NCI-H2196 (cell line): Measurements from ENCODE around the gene TMEM14C.

Source experiments
- DNase-seq: peaks from one replicate; lab custom pipeline; 2025; ENCODE audit not compliant: unreplicated experiment; lab: John Stamatoyannopoulos, UW

TMEM14C gene

GRCh38 chr6:10722820-10723566, at the start of gene TMEM14C:
TMEM14C (plus strand) TSS chr6:10723070; CDS start chr6:10724614, 1,544 bp downstream.
- DNase-seq: peak; percentile 100

- DNase-seq: no peak
Measured at GRCh38 chr6:10676403-10676802, 46.5 kb upstream of the TMEM14C start.

- DNase-seq: no peak
Measured at GRCh38 chr6:10678456-10678855, 44.4 kb upstream of the TMEM14C start.

- no peak for DNase-seq
Measured at GRCh38 chr6:10681795-10682194, 41.1 kb upstream of the TMEM14C start.

- DNase-seq: no peak
Measured at GRCh38 chr6:10682355-10682988, 40.4 kb upstream of the TMEM14C start.

GRCh38 chr6:10684618-10685017, 38.3 kb upstream of the TMEM14C start:
- DNase-seq: no peak

- no peak for DNase-seq
Measured at GRCh38 chr6:10685092-10685915, 37.6 kb upstream of the TMEM14C start.

- DNase-seq: no peak
Measured at GRCh38 chr6:10686901-10687300, 36.0 kb upstream of the TMEM14C start.

- no peak for DNase-seq
Measured at GRCh38 chr6:10687582-10687981, 35.3 kb upstream of the TMEM14C start.

- DNase-seq: peak; percentile 32
Measured at GRCh38 chr6:10690651-10691445, 32.0 kb upstream of the TMEM14C start.

GRCh38 chr6:10692965-10693538, 29.8 kb upstream of the TMEM14C start:
- DNase-seq: no peak

GRCh38 chr6:10694302-10695085, 28.4 kb upstream of the TMEM14C start, which contains the start of the genes C6orf52 and PAK1IP1:
C6orf52 (minus strand) TSS chr6:10694616; CDS start chr6:10687550, 7,066 bp downstream.
PAK1IP1 (plus strand) TSS chr6:10694972; CDS start chr6:10694986, 14 bp downstream.
- DNase-seq: peak; percentile 95

- DNase-seq: no peak
Measured at GRCh38 chr6:10695086-10695657, 27.7 kb upstream of the TMEM14C start.

GRCh38 chr6:10696655-10697054, 26.2 kb upstream of the TMEM14C start:
- no peak for DNase-seq

- no peak for DNase-seq
Measured at GRCh38 chr6:10713962-10714361, 8.9 kb upstream of the TMEM14C start.

- DNase-seq: no peak
Measured at GRCh38 chr6:10719296-10719963, 3.4 kb upstream of the TMEM14C start.

- no peak for DNase-seq
Measured at GRCh38 chr6:10719964-10720264, 3.0 kb upstream of the TMEM14C start.

- DNase-seq: no peak
Measured at GRCh38 chr6:10720265-10720959, 2.5 kb upstream of the TMEM14C start.
